ENCODE results near the gene IL1RL2. TPM values are rescaled to one million over a fixed set of nuclear protein-coding genes. Genes with fewer than 3 reads are reported as not detected.

IL1RL2 gene
- total RNA-seq, 4 donors from 2014 or later, result 0.70 to 1.3 TPM; not detected in 2

DNA sequence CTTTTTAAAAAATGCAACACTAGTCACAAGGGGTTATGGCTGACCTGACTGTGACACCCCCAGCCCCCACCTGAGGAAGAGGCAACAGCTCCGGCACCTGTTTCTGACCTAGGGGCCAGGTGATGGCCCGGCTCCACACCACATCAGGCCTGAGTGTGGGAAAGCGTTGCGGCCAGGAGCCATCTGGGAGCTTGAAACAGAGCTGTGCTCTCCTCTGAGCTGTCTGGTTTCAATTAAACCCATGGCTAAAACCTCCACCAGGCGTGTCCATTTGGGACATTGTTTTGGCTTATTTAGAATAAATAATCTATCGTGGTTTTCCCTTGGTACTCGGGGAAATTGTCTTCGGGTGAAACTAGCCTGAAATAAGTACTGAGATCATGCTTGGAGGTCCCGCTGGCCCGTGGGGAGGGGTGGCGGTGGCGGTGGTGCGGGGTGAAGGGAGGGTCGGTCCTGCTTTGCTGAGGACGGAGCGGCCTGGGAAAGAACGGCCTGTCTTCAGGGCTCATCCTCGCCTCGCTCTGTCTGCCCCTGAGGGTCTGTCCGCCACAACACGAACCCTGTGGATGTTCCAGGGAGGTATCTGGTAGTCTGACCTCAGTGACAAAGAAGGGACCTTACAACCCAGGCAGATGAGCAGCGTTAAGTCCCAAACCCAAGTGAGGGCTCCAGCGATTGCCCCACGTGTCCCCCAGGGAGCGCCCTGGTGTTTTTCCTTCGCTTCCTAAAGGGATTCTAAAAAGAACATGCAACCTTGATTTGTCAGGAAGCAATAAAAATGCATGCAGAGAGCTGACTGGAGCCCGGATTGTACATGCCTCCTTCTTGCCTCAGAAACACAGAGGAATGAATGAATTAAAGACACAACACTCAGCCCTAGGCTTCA lies 58.7 kb downstream of the IL1RL2 start:
- Histone ChIP-seq H3K9me3 (no peaks in the 10 kb centered on the region), H3K36me3 (no peaks in the 10 kb centered on the region), H3K27ac (peak overlapping the region in 1 of 2 donors; percentile 39), H3K4me3 (no peak overlapping the region), H3K27me3 (no peaks in the 10 kb centered on the region), H3K4me1 (no peaks in the 10 kb centered on the region)
- DNase-seq, result peak in 1 of 2 donors; percentile 51
- intact Hi-C loops (cut with DNase I; ENCODE audit: low total_unique reads), result no loop called here
- TF ChIP-seq POLR2A (IDR thresholded peaks at IDR 0.05), result no peak
- TF ChIP-seq, protein P1, sequence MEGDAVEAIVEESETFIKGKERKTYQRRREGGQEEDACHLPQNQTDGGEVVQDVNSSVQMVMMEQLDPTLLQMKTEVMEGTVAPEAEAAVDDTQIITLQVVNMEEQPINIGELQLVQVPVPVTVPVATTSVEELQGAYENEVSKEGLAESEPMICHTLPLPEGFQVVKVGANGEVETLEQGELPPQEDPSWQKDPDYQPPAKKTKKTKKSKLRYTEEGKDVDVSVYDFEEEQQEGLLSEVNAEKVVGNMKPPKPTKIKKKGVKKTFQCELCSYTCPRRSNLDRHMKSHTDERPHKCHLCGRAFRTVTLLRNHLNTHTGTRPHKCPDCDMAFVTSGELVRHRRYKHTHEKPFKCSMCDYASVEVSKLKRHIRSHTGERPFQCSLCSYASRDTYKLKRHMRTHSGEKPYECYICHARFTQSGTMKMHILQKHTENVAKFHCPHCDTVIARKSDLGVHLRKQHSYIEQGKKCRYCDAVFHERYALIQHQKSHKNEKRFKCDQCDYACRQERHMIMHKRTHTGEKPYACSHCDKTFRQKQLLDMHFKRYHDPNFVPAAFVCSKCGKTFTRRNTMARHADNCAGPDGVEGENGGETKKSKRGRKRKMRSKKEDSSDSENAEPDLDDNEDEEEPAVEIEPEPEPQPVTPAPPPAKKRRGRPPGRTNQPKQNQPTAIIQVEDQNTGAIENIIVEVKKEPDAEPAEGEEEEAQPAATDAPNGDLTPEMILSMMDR (IDR thresholded peaks at IDR 0.05), result no peak

DNA sequence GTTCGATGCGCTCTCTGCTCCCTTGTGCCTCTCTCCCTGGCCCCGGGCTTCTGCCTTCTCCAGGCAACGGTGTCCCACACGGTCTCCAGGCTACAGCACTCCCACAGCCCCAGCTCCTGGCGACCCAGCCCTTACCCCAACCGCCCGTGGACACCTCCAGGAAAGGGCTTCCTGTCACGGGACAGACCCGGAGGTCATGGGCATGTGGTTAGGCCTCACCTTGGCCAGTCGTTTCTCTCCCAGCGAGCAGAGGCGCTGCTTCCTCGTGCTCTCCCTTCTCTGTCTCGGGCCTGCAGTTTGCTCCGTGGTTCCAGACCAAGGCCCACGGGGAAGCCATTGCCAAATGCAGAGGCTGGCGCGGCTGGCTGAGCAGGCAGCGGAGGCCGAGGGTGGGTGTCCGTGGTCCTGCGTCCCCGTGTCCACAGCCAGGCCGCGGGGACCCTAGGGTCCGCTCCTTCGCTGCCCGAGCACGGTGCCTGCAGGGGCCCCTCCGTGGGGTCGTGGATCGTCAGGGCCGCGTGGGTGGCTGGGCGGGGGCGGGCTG lies 63.5 kb downstream of the IL1RL2 start:
- Histone ChIP-seq H3K36me3 (no peaks in the 10 kb centered on the region), H3K27ac (no peak overlapping the region), H3K9me3 (no peaks in the 10 kb centered on the region), H3K4me3 (no peak overlapping the region), H3K4me1 (no peaks in the 10 kb centered on the region), H3K27me3 (no peaks in the 10 kb centered on the region)
- intact Hi-C loops (cut with DNase I; ENCODE audit: low total_unique reads), result no loop called here
- DNase-seq, result no peak
- no peak for TF ChIP-seq POLR2A (IDR thresholded peaks at IDR 0.05)
- TF ChIP-seq, protein P1 (IDR thresholded peaks at IDR 0.05), result no peak

DNA sequence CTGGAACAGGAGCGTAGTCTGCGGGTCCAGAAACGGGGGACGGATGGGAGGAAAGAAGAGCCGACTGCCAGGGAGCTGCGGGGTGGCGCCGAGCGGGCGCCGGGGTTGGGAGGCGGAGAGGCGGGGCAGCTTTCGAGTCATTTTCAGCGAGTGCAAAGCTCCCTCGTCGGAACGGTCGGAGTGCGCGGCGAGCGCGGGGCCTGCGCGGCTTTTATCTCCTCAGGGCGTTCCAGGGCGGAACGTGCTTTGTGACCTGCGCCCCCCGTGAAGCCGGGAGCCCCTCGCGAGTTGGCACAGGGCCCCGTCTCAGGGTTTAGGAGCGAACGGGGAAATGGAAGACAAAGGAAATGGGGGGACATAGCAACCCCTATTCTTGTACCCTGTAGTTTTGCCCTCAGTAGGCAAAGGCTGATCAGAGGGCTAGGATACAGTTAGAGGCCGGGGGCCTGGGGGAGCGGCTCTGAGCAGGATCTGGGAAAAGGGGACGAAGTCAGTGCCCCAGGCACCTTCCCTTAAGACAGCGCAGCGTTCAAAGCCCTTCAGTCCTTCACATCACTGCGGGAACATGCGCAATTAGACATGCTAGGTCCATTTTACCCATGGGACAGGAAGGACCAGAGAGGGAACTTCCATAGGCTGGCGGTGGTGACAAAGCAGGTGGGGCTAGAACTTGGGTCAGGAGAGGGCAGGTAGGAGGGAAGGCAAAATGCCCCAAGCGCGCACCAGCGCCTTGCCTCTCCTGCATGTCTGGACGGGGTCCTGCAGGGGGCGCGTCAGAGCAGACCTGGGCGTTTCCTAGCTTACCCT lies 64.4 kb downstream of the IL1RL2 start:
- H3K27ac ChIP-seq, result no peak overlapping the region
- no peaks in the 10 kb centered on the region for H3K27me3 ChIP-seq
- TF ChIP-seq, protein P1 (IDR thresholded peaks at IDR 0.05), result peak in 3 of 4 experiments; percentile 29 to 32 (median 31)
- no peak for TF ChIP-seq POLR2A (IDR thresholded peaks at IDR 0.05)
- H3K9me3 ChIP-seq, result no peaks in the 10 kb centered on the region
- H3K36me3 ChIP-seq, result no peaks in the 10 kb centered on the region
- H3K4me1 ChIP-seq, result no peaks in the 10 kb centered on the region
- peak overlapping the region; percentile 13 to 28 for H3K4me3 ChIP-seq
- peak in 1 of 2 donors; percentile 45 for DNase-seq
- intact Hi-C loops (cut with DNase I; ENCODE audit: low total_unique reads), result no loop called here

DNA sequence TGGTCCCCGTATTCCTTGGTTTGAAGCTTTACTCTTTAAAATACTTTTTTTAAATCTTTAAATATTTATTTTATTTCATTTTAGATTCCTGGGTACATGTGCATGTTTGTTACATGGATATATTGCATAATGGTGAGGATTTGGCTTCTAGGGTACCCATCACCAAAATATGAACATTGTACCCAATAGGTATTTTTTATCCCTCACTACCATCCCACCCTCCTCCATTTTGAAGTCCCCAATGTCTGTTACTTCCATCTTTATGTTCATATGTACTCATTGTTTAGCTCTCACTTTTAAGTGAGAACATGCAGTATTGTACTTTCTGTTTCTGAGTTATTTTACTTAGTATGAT lies 65.0 kb downstream of the IL1RL2 start:
- no peaks in the 10 kb centered on the region for H3K9me3 ChIP-seq
- no peaks in the 10 kb centered on the region for H3K36me3 ChIP-seq
- H3K27me3 ChIP-seq, result no peaks in the 10 kb centered on the region
- DNase-seq, result no peak
- no peak overlapping the region for H3K27ac ChIP-seq
- no peaks in the 10 kb centered on the region for H3K4me1 ChIP-seq
- H3K4me3 ChIP-seq, result no peak overlapping the region
- TF ChIP-seq, protein P1 (IDR thresholded peaks at IDR 0.05), result no peak
- TF ChIP-seq POLR2A (IDR thresholded peaks at IDR 0.05), result no peak
- intact Hi-C loops (cut with DNase I; ENCODE audit: low total_unique reads), result no loop called here
